ENCODE results near the gene IL17REL.
A peak's percentile ranks its signal among the peaks of the same experiment; 100 is the strongest.

IL17REL gene

GRCh38 chr22:49959782-49960158 is 52.8 kb downstream of the IL17REL start:
- no peak for TF ChIP-seq FOXP2 (optimal IDR thresholded peaks at IDR 0.05; ENCODE audit: borderline replicate concordance, extremely low read depth, extremely low read length, insufficient read depth)
- TF ChIP-seq SIN3A (IDR thresholded peaks at IDR 0.05; ENCODE audit: borderline replicate concordance, insufficient read depth, low read length), result no peak
- TF ChIP-seq, protein P1, sequence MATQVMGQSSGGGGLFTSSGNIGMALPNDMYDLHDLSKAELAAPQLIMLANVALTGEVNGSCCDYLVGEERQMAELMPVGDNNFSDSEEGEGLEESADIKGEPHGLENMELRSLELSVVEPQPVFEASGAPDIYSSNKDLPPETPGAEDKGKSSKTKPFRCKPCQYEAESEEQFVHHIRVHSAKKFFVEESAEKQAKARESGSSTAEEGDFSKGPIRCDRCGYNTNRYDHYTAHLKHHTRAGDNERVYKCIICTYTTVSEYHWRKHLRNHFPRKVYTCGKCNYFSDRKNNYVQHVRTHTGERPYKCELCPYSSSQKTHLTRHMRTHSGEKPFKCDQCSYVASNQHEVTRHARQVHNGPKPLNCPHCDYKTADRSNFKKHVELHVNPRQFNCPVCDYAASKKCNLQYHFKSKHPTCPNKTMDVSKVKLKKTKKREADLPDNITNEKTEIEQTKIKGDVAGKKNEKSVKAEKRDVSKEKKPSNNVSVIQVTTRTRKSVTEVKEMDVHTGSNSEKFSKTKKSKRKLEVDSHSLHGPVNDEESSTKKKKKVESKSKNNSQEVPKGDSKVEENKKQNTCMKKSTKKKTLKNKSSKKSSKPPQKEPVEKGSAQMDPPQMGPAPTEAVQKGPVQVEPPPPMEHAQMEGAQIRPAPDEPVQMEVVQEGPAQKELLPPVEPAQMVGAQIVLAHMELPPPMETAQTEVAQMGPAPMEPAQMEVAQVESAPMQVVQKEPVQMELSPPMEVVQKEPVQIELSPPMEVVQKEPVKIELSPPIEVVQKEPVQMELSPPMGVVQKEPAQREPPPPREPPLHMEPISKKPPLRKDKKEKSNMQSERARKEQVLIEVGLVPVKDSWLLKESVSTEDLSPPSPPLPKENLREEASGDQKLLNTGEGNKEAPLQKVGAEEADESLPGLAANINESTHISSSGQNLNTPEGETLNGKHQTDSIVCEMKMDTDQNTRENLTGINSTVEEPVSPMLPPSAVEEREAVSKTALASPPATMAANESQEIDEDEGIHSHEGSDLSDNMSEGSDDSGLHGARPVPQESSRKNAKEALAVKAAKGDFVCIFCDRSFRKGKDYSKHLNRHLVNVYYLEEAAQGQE (IDR thresholded peaks at IDR 0.05; ENCODE audit: insufficient read depth in 1 of 2, low read depth in 2 of 2, low read length in 2 of 2), result 0 out of 4 replicates have a peak, but pooled peaks of 1 of the 2 experiments have one; percentile 37
- no peak for TF ChIP-seq POLR2AphosphoS5 (IDR thresholded peaks at IDR 0.05; ENCODE audit: low read depth, low read length)
- no peak for TF ChIP-seq TAF1 (IDR thresholded peaks at IDR 0.05; ENCODE audit: borderline replicate concordance, insufficient read depth, low read length)

DNA sequence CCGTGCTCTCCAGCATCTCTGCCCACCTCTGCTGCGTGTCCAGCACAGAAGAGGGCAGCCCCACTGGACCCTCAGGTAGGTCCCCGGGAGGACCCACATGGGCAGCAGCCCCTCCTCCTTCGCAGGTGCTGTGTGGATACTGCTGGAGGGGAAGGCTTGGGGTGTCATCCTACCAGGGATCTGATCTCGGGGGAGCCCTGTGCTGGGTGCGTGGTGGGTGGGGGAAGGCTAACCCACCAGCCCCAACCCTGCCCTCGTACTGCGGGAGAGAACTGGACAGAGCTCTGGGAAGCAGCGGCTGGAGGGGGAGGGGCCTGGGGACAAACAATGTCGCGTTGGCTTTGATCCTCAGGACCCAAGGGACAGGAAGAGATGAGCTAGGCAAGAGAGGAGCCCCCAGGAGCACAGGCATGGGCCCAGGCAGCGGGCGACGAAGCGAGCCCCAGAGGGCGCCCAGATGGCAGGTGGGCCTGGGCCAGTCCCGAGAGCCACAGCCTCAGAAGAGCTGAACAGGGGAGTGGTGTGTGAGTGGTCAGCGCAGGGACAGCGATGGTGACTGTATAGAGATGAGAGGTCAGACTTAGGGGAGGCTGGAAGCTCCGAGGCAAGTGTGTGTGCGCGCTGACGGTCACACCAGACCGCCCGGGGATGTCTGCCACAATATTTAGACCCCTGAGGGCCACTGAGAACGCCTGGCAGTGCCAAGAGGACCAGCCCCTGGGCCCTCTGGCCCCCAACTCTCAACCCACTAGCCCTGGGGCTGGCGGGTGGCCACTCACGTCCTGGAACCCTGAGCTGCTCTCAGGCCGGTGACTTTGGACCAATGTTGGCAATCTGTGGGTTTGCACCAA is 53.4 kb downstream of the IL17REL start:
- no peak for TF ChIP-seq FOXP2 (optimal IDR thresholded peaks at IDR 0.05; ENCODE audit: borderline replicate concordance, extremely low read depth, extremely low read length, insufficient read depth)

- no peak for TF ChIP-seq TAF1 (IDR thresholded peaks at IDR 0.05; ENCODE audit: borderline replicate concordance, insufficient read depth, low read length)
- TF ChIP-seq, protein P1 (IDR thresholded peaks at IDR 0.05; ENCODE audit: insufficient read depth in 1 of 2, low read depth in 2 of 2, low read length in 2 of 2), result no peak
Measured at GRCh38 chr22:49958366-49958921, 54.1 kb downstream of the IL17REL start.

- no peak for TF ChIP-seq POLR2AphosphoS5 (IDR thresholded peaks at IDR 0.05; ENCODE audit: low read depth, low read length)
Measured at GRCh38 chr22:49957826-49958365, 54.7 kb downstream of the IL17REL start.

DNA sequence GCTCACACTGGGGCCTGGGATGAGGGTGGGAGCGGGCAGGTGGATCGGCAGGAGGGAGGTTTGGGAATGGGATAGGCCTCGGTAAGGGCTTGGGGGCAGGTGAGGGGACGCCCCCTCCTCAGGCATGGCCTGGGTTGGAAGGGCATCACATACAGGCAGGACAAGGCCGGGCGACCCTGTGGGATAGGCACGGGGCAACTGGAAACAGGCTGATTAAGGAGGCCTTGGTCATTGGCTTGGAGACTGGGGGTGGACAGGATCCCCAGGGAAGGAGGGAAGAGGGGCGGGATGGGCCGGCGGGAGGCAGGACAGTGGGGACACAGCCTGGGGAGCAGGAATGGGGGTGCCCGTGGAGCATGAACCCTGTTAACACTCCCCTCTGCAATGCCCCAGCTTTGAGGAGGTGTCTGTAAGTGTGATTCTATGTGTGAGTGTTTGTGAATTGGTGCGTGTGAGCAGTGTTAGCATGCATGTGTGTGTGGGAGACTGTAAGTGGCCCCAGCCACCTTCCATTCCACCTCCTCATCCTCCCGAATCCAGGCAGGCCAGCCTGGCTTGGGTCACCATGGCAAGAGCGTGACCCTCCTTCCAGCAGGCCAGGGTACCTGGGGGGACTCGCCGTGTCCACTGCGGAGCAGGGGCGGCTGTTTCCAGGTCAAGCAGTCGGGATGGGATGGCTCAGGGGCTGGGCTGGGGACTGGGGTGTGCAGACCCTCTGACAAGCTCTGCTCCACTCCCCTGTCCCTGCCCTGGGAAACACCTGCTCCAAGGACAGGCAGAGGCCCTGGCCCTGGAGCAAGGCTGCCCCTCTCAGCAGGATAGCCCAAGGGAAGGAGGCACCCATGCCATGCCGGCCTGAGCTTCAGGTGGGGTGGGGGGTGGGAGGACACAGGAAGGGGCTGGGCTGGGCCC is 55.4 kb downstream of the IL17REL start:
- no peak for TF ChIP-seq TAF1 (IDR thresholded peaks at IDR 0.05; ENCODE audit: borderline replicate concordance, insufficient read depth, low read length)
- no peak for TF ChIP-seq FOXP2 (optimal IDR thresholded peaks at IDR 0.05; ENCODE audit: borderline replicate concordance, extremely low read depth, extremely low read length, insufficient read depth)
- no peak for TF ChIP-seq SIN3A (IDR thresholded peaks at IDR 0.05; ENCODE audit: borderline replicate concordance, insufficient read depth, low read length)
- TF ChIP-seq, protein P1 (IDR thresholded peaks at IDR 0.05; ENCODE audit: insufficient read depth in 1 of 2, low read depth in 2 of 2, low read length in 2 of 2), result no peak
- no peak for TF ChIP-seq POLR2AphosphoS5 (IDR thresholded peaks at IDR 0.05; ENCODE audit: low read depth, low read length)

DNA sequence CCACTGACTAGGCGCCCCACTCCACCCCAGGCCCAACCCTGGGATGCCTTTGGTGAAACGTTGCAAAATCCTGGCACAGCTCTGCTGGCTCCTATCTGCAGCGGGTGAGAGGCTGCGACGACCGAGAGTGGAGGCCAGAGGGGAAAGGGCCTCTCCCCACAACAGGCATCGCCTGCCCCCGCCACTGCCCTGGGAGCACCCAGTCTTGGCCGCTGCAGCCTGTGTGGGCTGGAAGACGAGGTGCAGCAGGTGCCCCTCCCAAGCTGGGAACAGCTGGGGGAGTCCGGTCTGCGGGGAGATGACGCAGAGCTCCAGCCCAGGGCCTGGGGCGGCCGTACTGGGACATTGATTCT is 56.2 kb downstream of the IL17REL start:
- TF ChIP-seq, protein P1 (IDR thresholded peaks at IDR 0.05; ENCODE audit: insufficient read depth in 1 of 2, low read depth in 2 of 2, low read length in 2 of 2), result no peak
- TF ChIP-seq POLR2AphosphoS5 (IDR thresholded peaks at IDR 0.05; ENCODE audit: low read depth, low read length) (no peak), SIN3A (IDR thresholded peaks at IDR 0.05; ENCODE audit: borderline replicate concordance, insufficient read depth, low read length) (no peak)

All from PFSK-1 (cell line).